ENCODE measurements around the gene NSD1. TPM values are rescaled to one million over a fixed set of nuclear protein-coding genes. Genes with fewer than 3 reads are reported as not detected.

NSD1 gene
- total and polyA plus RNA-seq, 7 donors = 6.0 to 56.2 (median 38.5) TPM

DNA sequence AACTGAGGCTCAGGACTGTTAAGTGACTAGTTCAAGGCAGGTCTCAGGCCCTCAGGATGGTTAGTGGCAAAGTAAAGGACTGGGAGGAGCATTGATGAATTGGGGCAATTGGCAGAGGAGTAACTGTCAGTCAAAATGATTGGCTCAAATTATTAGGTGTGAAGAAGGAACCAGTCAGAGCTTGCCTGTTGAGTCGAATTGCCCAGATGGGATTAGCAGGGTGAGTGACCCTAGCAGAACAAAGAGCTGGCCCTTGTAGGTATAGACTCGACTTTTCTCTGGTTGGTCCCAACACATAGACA is 2.6 kb upstream of the NSD1 start:
- Histone ChIP-seq H3K27me3 (ENCODE audit: insufficient read depth in 3 of 3, low read length in 2 of 3) (no peaks in the 10 kb centered on the region), H3K4me1 (peaks cover 14% of the 10 kb centered on the region), H3K9me3 (no peaks in the 10 kb centered on the region), H3K27ac (no peak overlapping the region), H3K36me3 (ENCODE audit: insufficient read depth in 1 of 2, low read depth in 1 of 2) (peaks cover 3 to 10% of the 10 kb centered on the region in 2 donors), H3K4me3 (no peak overlapping the region)
- DNase-seq (no peak), ATAC-seq (no peak)
- intact Hi-C loops (cut with DNase I) = loop anchor here in 1 of 2 donors (5.0 kb wide), 1 partner anchor 171 kb away; the partner anchor contains the start of genes PRELID1 and RAB24
- TF ChIP-seq, protein P1, sequence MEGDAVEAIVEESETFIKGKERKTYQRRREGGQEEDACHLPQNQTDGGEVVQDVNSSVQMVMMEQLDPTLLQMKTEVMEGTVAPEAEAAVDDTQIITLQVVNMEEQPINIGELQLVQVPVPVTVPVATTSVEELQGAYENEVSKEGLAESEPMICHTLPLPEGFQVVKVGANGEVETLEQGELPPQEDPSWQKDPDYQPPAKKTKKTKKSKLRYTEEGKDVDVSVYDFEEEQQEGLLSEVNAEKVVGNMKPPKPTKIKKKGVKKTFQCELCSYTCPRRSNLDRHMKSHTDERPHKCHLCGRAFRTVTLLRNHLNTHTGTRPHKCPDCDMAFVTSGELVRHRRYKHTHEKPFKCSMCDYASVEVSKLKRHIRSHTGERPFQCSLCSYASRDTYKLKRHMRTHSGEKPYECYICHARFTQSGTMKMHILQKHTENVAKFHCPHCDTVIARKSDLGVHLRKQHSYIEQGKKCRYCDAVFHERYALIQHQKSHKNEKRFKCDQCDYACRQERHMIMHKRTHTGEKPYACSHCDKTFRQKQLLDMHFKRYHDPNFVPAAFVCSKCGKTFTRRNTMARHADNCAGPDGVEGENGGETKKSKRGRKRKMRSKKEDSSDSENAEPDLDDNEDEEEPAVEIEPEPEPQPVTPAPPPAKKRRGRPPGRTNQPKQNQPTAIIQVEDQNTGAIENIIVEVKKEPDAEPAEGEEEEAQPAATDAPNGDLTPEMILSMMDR (IDR thresholded peaks at IDR 0.05) = no peak
- WGBS, 3 donors = 41 to 44% (median 43%) methylated on average over 2 of the region's 2 CpGs

DNA sequence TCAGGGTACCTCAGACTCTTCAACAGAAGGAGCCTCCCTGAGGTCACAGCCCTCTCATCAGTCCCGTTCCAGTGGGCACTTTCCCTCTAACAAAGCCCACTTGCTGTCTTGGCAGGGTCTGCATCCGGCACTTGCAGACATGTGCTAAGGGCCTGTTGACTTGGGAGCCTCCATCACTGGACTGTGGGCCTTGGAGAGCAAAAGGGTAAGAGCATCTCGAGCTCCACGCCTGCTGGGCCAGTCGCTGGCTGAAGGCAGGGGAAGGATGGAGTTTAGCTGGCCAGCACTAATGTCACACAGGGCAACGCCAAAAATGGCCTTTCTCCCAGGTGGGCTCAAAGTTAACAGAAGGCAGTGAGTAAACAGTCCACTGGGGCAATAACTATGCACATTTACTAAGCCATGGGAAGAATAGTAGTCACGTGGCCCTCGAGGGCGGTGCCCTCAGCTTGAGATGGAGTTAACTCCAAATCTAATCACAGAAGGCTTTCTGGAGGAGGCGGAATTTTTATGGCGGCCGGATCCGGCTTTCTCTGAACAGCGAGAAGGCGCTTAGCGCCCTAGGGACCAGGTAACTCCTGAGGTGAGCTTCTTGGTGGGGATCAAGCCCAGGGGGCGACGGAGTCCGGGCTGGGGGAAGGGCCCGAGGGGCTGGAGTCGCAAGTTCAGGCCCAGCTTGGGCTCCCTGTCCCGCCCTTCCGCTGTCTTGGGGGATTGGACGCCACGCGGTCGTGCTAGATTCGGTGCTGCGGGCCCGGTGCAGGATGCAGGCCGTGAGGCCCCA is 2.0 kb upstream of the NSD1 start:
- intact Hi-C loops (cut with DNase I) = loop anchor here in 1 of 2 donors (5.0 kb wide), 1 partner anchor 171 kb away; the partner anchor contains the start of genes PRELID1 and RAB24
- Histone ChIP-seq H3K36me3 (ENCODE audit: insufficient read depth in 1 of 2, low read depth in 1 of 2) (peaks cover 3 to 16% of the 10 kb centered on the region in 2 donors), H3K9me3 (no peaks in the 10 kb centered on the region), H3K27me3 (ENCODE audit: insufficient read depth in 3 of 3, low read length in 2 of 3) (no peaks in the 10 kb centered on the region), H3K27ac (peak overlapping the region; percentile 82), H3K4me3 (peak overlapping the region; percentile 93), H3K4me1 (peaks cover 20% of the 10 kb centered on the region)
- WGBS, 3 donors = 79 to 83% (median 83%) methylated on average over 31 of the region's 31 CpGs
- TF ChIP-seq, protein P1 (IDR thresholded peaks at IDR 0.05) = no peak
- ATAC-seq = no peak
- DNase-seq = peak in 1 of 2 donors; percentile 62

DNA sequence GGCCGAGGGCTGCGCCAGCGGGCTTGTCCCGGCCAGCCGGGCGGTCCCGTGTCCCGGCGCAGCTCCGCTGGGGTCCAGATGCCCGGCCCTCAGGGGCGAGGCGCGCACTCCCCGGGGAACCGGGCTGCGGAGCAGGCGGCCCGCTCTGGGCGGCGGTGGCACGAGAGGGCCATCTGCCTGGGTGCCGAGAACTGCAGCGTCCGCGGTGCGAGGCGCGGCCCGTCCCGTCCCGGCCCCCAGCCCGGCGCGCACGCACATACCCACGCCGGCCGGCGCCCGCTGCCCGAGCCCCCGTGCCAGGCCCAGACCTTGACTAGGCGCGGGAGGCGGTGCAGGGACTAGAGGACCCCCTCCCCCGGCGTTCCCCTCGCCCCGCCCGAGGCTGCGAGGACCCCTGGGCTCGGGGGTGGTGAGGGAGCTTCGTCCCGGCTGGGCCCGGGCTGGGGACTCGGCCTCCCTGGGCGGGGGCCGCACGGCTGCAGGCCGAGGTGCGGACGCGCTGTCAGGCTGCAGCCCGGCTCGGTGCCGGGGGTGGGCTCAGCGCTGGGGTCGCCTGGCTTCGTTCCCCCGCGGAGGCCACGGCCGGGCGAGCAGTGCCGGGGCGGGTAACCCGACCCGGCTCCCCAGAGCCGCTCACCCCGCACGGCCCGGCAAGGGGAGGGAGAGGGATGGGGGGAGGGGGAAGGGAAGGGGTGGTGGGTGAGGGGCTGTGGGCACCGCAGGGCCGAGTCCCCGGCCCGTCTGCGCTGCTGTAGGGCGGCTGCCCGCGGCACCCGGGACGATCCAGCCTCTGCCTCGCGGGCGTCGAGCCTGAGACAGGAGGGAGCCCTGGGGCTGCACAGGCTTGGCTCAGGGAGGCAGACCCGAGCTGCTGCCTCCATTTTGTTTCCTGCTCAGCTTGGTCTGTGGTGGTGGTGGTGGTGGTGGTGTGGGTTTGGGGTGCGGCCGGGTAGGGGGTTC is 1.2 kb upstream of the NSD1 start:
- TF ChIP-seq, protein P1 (IDR thresholded peaks at IDR 0.05) = no peak
- intact Hi-C loops (cut with DNase I) = loop anchor here in 1 of 2 donors (5.0 kb wide), 1 partner anchor 170 kb away; the partner anchor contains the start of genes PRELID1 and RAB24
- no peaks in the 10 kb centered on the region for H3K27me3 ChIP-seq (ENCODE audit: insufficient read depth in 3 of 3, low read length in 2 of 3)
- H3K9me3 ChIP-seq = no peaks in the 10 kb centered on the region
- H3K36me3 ChIP-seq (ENCODE audit: insufficient read depth in 1 of 2, low read depth in 1 of 2) = peaks cover 3 to 24% of the 10 kb centered on the region in 2 donors
- H3K4me3 ChIP-seq = peak overlapping the region; percentile 93
- DNase-seq (peak; percentile 33 to 69), ATAC-seq (peak; percentile 43 to 65 (median 50))
- peak overlapping the region; percentile 82 for H3K27ac ChIP-seq
- 31 to 43% (median 35%) methylated on average over 48 to 100 of the region's 100 CpGs for WGBS, 3 donors
- peaks cover 28% of the 10 kb centered on the region for H3K4me1 ChIP-seq

DNA sequence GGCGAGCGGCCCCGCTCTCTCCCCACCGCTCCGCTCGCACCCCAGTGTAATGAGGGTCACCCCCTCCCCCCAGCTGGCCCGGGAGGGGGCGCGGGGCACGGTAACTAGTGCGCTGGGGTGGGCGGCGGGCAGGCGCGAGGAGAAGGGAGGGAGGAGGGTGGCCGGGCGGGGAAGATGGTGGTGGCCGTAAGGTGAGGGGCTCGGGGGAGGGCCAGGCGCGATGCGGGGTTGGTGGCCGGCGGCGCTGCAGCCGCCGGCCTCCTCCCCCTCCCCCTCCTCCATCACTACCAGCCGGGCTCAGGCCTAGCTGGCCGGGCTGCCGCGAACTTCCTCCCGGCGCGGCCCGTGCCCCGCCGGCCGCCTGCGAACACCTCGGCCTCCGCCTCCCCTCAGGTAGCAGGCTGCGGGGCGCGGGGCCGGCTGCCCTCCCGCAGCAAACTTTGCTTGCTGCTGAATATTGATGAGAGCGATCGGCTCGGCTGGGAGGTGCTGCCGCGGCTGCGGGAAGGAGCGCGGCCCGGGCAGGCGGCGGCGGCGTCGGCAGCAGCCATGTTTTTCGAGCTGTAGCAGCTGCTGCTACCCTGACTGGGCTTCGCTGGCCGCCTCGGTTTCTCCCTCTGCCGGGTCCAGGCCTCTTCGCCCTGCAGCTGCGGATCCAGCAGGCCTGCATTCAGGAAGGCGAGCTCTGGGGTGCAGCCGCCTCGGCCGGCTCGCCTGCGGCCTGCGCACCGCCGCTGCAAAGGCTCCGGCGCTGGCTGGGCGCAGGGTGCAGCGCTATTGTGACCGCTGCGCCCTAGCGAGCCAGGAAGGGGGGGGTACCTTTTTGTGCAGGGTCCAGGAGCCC is 502 bp downstream of the NSD1 start:
- peaks cover 35% of the 10 kb centered on the region for H3K4me1 ChIP-seq

More for the DNA sequence above, 502 bp downstream of the NSD1 start:
- ATAC-seq (peak; percentile 41 to 59 (median 48)), DNase-seq (peak; percentile 40 to 69)
- H3K27ac ChIP-seq = peak overlapping the region; percentile 82
- no peaks in the 10 kb centered on the region for H3K27me3 ChIP-seq (ENCODE audit: insufficient read depth in 3 of 3, low read length in 2 of 3)
- intact Hi-C loops (cut with DNase I) = loop anchor here in 1 of 2 donors (2.0 to 5.0 kb wide), 2 partner anchors 17 to 168 kb away; partner anchors contain the start of genes PRELID1 and RAB24
- TF ChIP-seq, protein P1 (IDR thresholded peaks at IDR 0.05) = no peak
- WGBS, 3 donors = 0 to 1% (median 1%) methylated on average over 47 to 80 of the region's 83 CpGs
- H3K4me3 ChIP-seq = peak overlapping the region; percentile 93
- no peaks in the 10 kb centered on the region for H3K9me3 ChIP-seq
- H3K36me3 ChIP-seq (ENCODE audit: insufficient read depth in 1 of 2, low read depth in 1 of 2) = peaks cover 3 to 41% of the 10 kb centered on the region in 2 donors
